ENCODE results near the gene TXNDC9.
A peak's percentile ranks its signal among the peaks of the same experiment; 100 is the strongest.
"Not testable (repeated sequence)": the region's sequence is repeated elsewhere in the genome, so short reads cannot be mapped to it uniquely, and the experiment has no call there.

TXNDC9 gene, protein sequence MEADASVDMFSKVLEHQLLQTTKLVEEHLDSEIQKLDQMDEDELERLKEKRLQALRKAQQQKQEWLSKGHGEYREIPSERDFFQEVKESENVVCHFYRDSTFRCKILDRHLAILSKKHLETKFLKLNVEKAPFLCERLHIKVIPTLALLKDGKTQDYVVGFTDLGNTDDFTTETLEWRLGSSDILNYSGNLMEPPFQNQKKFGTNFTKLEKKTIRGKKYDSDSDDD

DNA sequence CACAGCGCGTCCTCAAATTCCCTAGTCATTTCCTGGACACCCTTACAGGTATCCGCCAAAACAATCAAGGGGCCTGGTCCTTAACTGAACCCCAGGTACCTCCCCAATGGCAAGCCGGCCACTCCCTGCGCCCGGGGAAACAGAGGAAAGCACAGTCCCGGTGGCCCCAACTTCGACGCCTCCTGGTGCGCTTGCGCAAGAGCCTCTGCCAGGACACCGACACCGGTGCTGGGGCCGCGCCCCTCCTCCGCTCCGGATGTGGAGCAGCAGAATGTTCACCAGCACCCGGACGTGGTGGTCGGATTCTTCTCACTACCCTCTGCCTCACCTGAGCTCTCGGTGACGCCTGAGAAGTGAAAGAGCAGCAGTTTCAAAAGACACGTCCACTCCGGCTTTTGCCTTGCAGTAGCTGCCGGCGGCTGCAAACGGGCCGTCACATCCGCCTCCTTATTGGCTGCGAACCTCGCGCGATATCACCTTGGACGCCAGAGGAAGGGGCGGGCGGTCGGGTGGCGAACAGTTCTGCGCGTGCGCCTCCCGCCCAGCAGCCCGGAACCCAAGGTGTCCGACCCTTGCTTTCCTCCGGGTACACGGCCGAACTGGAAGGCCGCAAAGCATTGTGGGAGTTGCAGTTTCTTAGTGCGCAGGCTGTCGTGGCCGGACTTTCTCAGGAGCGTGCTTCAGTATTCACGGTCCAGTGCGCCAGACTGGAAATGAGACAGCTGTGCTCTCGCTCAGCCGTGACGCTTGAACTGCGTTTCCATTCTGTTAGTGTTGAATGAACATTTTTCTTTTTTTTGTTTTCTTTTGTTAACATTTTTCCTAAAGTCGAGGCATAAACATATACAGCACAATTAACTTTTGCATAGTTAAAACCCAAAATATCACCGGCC is at the start of gene TXNDC9:
Gene TXNDC9, minus strand, starts transcription at position 423 of the 893 bp plus-strand sequence. CDS start 3,123 bp downstream, outside the sequence.
- DNase-seq, result peak; percentile 100

DNA sequence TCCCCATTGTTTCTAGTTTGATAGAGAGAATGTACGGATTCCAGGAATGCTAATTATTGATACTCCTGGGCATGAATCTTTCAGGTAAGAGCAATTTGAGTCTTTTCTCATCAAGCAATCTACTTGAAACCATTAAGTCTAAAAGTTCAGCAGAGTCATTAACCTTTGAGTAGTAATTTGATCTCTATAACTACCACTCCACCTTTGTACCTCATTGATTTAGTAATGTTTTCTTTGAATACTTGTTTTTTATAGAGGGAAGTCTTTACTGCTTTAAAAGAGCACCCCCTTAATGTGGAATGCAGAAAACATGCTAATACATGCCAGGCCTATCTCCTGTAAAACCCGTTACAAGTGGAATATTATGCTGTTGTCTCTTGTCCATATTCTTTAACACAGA is 46.0 kb upstream of the TXNDC9 start:
- DNase-seq, result no peak

DNA sequence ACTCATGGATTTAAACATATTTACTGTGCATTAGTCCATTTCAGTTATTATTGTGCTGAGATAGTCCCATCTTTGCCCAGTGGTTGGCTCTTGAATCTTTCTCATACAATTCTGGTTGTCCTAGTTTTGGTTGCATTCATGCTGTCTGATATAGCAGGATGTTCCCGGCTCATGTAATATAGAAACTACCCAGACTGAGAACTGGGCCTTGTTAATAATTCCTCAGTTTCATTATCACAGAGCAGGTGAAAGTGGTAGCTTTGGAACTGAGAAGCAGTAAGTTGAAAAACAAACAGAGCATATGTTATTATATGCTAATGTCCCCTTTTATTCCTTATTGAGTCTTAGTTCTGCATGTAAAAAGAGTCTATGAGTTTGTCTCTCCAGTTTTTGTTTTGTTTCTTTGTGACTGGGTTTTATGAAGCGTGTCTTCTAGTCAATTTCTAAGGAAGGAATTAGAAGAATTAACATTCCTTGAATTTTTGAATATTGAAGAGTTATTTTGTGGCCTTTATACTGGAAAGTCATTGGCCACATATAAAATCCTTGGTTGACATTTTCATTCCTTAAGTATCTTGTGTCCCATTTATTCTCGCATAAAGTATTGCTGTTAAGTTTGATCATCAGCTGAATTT is 44.4 kb upstream of the TXNDC9 start:
- DNase-seq, result peak; percentile 13

DNA sequence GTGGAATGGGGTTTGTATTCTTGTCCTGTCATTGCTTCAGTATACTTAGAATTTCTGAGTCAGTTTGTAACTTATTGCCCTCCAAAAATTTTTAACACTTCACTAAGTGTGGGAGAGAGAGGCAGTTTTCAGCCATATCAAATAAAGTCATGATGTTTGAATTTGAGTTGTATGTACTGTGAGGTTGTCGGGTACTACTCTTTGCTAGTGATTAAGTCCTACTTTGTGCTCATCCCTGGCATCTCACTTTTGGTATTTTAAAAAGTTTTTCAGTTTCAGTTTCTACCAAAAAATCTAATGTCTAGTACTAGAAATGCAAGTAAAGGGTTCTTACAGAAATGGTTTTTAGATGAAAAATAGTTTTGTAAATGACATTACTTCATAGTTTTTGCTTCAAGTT is 41.7 kb upstream of the TXNDC9 start:
- DNase-seq, result no peak

DNA sequence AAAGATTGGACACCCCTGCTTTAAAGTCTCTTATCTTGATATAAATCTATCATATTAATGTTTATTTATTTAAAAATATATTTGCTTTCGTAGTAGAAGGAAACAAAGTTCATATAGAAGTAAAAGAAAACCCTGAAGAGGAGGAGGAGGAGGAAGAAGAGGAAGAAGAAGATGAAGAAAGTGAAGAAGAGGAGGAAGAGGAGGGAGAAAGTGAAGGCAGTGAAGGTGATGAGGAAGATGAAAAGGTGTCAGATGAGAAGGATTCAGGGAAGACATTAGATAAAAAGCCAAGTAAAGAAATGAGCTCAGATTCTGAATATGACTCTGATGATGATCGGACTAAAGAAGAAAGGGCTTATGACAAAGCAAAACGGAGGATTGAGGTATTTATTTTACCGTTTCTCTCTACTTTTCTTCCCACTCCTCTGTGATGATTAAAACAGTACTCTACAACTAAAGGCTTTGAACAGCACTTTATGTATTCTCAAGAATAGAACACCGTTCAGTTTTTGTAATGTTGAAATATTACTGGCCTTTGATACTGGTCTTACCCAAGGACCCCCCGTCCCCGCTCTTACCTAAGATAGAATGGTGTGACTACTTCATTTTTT is 40.2 kb upstream of the TXNDC9 start:
- DNase-seq, result no peak

DNA sequence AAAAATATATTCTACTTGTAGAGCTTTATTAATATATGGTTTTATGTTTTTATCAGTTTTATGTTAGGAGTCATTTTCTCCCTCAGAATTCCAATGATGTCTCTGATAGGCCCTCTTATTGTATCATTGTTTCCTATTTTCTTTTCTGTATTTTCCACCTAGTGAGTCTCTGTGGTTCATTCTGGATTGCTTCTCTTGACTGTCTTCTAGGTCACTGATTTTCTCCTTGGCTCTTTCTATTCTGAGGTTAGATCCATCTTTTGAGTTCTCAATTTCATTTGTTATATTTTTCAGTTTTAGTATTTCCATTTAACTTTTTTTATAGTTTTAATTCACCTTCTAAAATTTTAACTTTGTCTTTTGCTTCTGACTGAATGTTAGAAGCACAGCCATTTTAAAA is 38.6 kb upstream of the TXNDC9 start:
- no peak for DNase-seq

DNA sequence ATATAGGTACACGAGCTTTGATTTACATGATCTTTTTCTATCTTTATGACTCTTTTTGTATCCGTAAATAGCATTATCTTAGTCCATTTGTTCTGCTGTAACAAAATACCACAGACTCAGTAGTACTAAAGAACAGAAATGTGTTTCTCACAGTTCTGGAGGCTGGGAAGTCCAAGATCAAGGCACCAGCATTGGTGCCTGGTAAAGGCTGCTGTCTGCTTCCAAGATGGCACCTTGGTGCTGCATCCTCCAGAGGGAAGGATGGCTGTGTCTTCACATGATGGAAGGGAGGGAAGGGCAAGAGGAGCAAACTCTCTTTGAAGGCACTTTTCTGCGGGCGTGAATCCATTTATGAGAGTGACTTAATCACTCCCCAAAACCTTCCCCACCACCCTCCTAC is 37.0 kb upstream of the TXNDC9 start:
- no peak for DNase-seq

DNA sequence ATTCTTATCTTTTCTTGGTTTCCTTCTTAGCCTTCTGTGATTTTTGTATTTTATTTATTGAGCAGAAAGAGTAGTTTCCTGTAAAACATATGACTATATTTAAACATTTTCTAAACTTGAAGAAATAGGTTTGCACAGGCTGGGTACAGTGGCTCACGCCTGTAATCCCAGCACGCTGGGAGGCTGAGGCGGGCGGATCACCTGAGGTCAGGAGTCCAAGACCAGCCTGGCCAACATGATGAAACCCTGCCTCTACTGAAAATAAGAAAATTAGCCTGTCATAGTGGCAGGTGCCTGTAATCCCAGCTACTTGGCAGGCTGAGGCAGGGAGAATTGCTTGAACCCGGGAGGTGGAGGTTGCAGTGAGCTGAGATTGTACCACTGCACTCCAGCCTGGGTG is 32.7 kb upstream of the TXNDC9 start:
- not testable (repeated sequence) for DNase-seq

DNA sequence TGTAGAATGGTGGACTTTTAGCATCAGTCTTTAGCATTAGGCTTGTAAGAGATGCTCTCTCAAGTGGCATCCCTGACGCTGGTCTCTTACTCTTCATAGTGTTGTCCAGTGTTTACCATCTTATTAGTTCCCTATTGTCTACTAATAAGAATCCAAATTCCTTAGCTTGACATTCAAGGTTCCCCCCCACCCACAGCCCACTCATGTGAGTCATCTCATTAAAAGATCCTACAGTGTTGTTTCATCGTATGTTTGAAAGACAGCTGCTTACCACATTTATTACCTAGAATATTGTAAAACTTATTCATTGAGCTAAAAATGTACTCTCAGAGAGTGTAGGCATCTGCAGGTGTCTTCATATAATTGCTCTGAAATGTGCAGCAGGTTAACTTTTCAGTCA is 29.5 kb upstream of the TXNDC9 start:
- DNase-seq, result no peak

DNA sequence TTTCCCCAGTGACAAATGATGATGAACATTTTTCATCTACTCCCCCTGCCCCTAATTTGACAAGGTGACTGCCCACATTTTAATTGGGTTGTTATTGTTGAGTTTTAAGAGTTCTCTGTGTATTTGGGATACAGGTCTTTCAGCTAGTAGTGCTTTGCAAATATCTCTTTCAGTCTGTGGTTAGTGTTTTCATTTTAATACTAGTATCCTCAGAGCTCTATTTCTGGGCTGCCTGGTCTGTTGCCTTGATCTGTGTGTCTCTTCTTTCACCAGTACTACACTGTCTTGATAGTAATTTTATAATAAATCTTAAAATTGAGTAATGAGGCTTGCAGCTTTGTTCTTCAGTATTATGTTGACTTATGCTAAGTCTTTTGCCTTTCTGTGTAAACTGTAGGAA is 20.7 kb upstream of the TXNDC9 start:
- no peak for DNase-seq

DNA sequence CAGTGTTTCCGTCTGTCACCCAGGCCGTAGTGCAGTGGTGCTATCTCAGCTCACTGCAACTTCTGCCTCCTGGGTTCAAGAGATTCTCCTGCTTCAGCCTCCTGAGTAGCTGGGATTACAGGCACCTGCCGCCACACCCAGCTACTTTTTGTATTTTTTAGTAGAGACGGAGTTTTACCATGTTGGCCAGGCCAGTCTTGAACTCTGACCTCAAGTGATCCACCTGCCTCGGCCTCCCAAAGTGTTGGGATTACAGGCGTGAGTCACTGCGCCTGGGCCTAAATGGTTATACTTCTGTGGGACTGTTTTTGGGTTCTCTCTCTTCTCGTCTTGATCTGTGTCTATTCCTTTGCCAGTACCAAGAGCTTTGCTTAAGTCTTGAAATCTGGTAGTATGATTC is 18.7 kb upstream of the TXNDC9 start:
- not testable (repeated sequence) for DNase-seq

DNA sequence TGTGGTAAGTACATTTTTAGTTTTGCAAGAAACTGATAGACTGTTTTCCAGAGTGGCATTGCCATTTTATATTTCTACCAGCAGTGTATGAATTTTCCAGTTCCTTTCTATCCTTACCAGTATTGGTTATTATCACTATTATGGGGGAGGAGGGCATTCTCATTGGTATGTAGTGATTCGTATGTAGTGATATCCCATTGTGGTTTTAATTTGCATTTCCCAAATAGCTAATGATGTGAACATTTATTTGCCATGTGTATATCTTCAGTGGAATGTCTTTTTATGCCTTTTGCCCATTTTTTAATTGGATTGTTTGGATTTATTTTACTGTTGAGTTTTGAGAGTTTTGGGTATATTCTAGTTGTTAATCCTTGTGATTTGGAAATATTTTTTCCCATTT is 17.9 kb upstream of the TXNDC9 start:
- no peak for DNase-seq

DNA sequence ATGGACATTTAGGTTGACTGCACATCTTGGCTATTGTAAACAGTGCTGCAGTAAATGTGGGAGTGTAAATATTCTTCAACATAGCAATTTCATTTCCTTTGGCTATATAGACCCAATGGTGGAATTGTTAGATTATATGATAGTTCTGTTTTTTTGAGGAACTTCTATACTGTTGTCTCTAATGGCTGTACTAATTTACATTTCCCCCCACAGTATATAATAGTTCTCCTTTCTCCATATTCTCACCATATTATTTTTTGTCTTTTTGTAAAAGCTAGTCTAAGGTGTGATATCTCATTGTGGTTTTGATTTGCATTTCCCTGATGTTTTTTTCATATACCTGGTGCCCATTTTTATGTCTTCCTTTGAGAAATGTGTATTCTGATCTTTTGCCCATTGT is 14.1 kb upstream of the TXNDC9 start:
- no peak for DNase-seq

DNA sequence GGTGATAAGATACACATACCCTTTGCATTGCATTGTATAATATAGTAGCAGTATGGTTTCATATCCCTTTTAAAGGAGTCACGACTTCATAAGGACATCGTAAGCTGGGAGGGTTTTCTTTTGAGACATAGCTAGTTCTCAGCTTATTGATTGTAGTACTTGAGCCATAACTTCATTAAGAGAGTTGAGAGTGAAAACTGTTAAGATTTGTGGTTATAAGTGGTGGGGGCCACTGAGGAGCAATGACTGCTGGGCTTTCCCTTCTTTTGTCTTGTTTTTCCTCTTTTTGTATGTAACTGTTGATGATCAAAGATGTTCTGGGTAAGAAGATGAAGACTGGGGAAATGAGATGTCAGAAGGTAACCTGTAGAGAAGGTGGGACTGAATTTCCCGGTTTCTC is 12.0 kb upstream of the TXNDC9 start:
- no peak for DNase-seq

DNA sequence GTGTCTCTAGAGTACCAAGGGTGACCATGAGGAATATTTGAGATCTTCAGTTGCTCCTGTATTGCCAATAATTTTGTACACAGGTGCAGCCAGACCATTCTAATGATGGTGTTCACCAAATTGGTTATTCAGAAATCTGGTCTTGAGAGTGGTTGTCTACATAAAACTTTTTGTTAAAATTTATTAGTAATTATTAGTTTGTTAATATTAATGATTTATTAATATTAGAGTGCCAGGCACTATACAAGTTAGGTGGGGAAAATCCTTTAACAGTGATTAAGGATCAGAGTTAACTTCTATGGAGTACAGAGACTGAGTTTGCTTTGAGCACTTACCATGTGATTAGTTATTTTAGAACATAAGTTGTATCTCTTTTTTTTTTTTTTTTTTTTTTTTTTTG is 10.1 kb upstream of the TXNDC9 start:
- no peak for DNase-seq

DNA sequence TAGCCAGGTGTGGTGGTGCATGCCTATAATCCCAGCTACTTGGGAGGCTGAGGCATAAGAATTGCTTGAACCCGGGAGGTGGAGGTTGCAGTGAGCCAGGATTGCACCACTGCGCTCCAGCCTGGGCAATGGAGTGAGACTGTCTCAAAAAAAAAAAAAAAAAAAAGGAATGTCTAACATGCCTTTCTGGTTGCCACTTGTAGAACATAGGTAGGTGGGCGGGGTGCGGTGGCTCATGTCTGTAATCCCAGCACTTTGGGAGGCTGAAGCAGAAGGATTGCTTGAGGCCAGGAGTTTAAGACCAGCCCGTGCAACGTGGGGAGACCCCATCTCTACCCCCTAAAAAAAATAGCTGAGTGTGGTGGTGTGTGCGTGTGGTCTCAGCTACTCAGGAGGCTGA is 9.3 kb upstream of the TXNDC9 start:
- not testable (repeated sequence) for DNase-seq

DNA sequence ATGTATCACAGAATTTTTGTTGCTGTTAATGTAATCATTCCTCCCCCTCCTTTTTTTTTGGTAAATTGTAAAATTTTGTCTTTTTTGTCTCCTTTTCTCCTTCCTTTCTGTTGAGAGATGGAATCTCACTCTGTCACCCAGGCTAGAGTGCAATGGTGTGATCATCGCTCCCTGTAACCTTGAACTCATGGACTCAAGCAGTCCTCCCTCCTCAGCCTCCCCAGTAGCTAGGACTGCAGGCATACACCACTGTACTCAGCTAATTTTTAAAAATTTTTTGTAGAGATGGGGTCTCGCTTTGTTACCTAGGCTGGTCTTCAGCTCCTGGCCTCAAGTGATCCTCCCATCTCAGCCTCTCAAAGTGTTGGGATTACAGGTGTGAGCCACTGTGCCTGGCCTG is 6.4 kb upstream of the TXNDC9 start:
- DNase-seq, result no peak

DNA sequence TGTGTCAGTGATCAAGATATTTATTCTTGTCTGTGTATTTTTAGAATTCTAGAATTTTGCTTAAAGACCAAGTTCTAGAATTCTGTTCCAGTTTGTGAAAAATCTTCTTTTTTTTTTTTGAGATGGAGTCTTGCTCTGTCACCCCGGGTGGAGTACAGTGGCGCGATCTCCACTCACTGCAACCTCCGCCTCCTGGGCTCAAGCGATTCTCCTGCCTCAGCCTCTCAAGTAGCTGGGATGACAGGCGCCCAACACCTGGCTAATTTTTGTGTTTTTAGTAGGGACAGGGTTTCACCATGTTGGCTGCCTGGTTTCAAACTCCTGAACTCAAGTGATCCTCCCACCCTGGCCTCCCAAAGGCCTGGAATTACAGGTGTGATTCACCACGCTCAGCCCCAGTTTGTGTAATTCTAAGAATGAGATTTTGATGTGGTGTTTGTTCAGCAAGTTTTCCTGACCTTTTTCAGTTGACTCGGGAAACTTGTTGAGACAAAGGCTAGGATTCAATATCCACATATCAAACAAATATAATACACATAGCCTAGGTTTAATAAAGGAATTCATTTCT is 4.6 kb upstream of the TXNDC9 start:
- DNase-seq, result no peak

DNA sequence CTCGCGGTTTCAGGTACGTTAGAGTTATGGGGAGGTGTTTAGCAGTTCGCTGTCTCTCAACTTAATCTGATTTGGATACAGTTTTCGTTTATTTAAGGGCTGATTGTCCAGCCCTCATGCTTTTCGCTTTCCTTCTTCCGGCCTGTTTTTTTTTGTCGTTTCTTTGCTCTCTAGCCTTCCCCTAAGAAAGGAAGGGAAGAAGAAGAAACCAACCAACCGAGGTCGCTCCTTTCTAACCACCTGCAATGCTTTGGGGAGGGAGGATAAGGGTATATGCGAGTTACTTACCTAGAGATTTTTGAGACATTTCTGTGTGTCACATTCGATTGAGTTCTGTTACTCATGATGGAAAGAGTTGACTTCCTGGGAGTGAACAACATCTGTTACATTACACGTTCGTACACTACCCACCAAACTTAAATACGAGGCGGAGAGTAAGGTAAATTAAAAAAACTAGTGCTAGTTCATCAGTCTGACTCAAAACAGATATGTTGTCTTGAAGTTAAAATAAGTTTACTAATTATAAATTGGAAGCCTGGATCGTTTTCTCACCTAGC is 2.0 kb upstream of the TXNDC9 start:
- peak; percentile 16 for DNase-seq

DNA sequence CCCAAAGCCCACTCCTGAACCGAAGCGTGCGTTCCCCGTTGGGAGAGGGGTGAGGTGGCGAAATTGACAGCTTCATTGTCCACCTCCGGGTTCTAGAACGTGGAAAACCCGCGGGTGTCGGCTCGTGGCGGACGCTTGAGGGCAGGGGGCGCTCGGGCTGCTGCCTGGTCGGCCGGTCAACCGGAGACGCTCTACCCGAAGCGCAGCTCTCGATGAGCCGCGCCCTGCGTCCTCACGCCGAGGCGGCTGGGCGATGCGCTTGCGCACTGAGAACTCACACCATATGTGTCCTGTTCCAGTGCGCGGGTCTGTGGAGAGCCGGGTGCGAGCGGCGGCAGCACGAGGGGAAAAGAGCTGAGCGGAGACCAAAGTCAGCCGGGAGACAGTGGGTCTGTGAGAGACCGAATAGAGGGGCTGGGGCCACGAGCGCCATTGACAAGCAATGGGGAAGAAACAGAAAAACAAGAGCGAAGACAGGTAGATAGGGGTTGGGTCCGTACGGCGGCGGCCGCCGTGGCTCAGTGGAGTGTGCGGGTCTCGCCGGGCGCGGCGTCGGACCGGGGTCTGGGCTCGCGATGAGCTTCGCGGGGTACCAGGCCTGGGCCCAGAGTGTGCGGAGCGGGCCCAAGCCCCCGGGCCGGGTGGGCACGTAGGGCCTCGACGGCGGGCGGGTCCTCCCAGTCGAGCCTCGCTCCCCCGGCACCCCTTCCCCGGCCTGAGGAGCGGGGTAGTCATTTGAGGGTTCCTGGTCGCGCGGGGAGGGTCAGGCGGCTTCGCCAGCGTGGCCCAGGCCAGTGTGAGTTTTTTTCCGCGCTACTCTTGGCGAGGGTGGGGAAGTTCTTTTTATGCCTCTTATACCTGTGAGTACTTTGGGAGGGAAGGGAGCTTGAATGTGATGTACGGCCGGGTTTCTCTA is 1.2 kb upstream of the TXNDC9 start, which contains the start of gene EIF5B:
Gene EIF5B, plus strand, starts transcription at position 277 of the 916 bp plus-strand sequence. Its CDS starts 166 bp downstream, at position 443.
- peak; percentile 99 for DNase-seq

DNA sequence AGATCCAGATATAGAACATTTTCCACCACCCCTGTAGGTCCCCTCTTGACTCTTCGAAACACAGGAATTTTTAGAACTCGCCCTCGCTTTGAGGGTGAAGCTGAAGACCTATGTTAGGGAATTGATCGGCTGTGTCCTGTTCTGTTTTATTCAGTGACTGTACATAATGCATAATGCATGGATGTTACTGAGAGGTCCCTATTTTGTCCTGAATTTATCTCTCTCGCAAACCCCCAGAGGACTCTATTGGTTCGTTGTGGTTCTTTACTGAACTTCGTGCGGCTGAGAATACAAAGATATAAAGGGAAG is 625 bp upstream of the TXNDC9 start:
- DNase-seq, result no peak

DNA sequence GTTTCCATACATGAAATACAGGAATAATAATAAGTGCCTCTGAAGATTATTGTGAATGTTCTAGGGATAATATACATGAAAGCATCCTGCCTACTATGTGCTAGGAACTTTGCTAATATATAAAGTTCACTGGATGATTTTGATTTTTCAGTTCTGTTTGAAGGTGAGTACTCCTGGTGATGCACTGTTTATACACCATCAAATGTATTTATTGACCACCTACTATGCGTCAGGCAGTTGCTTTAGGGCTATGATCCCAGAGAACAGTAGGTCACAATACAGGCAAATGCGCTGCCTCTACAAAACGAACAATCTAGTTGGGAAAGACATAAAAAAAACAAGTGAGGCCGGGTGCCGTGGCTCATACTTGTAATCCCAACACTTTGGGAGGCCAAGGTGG is 10.7 kb downstream of the TXNDC9 start:
- DNase-seq, result no peak

All from suppressor macrophage treated with lipopolysaccharide for 4 hours (primary cell).